ENCODE results near the gene RIMKLB. TPM values are rescaled to one million over a fixed set of nuclear protein-coding genes. Genes with fewer than 3 reads are reported as not detected.

Gene RIMKLB
- total and polyA plus RNA-seq, 10 of the 15 experiments (the other 5 are each of a cell fraction or from before 2014, with no cell fraction given) = 0.15 to 0.83 (median 0.46) TPM

- TF ChIP-seq PBX3 (IDR thresholded peaks at IDR 0.05; ENCODE audit: insufficient replicate concordance, low read depth, low read length) (no peak), REST (IDR thresholded peaks at IDR 0.05; ENCODE audit: low read depth, low read length) (no peak), IRF4 (IDR thresholded peaks at IDR 0.05; ENCODE audit: low read depth, low read length) (no peak), ZNF592 (IDR thresholded peaks at IDR 0.05) (no peak), STAT1 (conservative IDR thresholded peaks at IDR 0.05) (no peak), SMARCA5 (IDR thresholded peaks at IDR 0.05) (no peak), POLR2A (IDR thresholded peaks at IDR 0.05; ENCODE audit: low read depth, low read length) (no peak), SP1 (IDR thresholded peaks at IDR 0.05; ENCODE audit: low read depth, low read length) (no peak), USF1 (IDR thresholded peaks at IDR 0.05; ENCODE audit: borderline replicate concordance, extremely low read length, insufficient read depth, low read depth, low read length) (peak; percentile 6), CREM (IDR thresholded peaks at IDR 0.05; ENCODE audit: low read depth) (0 out of 2 replicates have a peak, but pooled peaks have one; percentile 1), YBX1 (IDR thresholded peaks at IDR 0.05) (no peak), IKZF1 (conservative IDR thresholded peaks at IDR 0.05) (0 out of 2 replicates have a peak, but pooled peaks have one; percentile 27), ZBED1 (IDR thresholded peaks at IDR 0.05; ENCODE audit: borderline replicate concordance) (no peak), PML (IDR thresholded peaks at IDR 0.05; ENCODE audit: low read length) (no peak), ZNF24 (IDR thresholded peaks at IDR 0.05) (no peak), GATAD2B (conservative IDR thresholded peaks at IDR 0.05; ENCODE audit: low read depth) (peak; percentile 27; the same call in 1 of the 2 replicates), EP300 (IDR thresholded peaks at IDR 0.05; ENCODE audit: borderline replicate concordance in 1 of 2, control insufficient read depth in 1 of 2, low read depth in 2 of 2, low read length in 2 of 2) (no peak), SPI1 (IDR thresholded peaks at IDR 0.05; ENCODE audit: borderline replicate concordance, insufficient read depth, low read depth, low read length) (no peak), CHD1 (IDR thresholded peaks at IDR 0.05; ENCODE audit: low read depth, low read length) (no peak), NFYB (IDR thresholded peaks at IDR 0.05; ENCODE audit: insufficient read depth, low read depth, low read length) (no peak), SMC3 (IDR thresholded peaks at IDR 0.05; ENCODE audit: borderline replicate concordance, low read length) (no peak), WRNIP1 (IDR thresholded peaks at IDR 0.05; ENCODE audit: borderline replicate concordance, low read depth, low read length) (no peak)
Observed at GRCh38 chr12:8698132-8698851, 501 bp downstream of the RIMKLB start (continued).
